ELF-1 (cell line): ENCODE results near the gene ATG10.
"Not testable (repeated sequence)": the region's sequence is repeated elsewhere in the genome, so short reads cannot be mapped to it uniquely, and the experiment has no call there.

ENCODE experiments used
- DNase-seq: peaks from one replicate; pipeline ENCODE4 v3.0.0-alpha.2; 2016; ENCODE audit warnings: low read depth, low spot score

ATG10 gene

GRCh38 chr5:81982172-81982685, 10.4 kb downstream of the ATG10 start:
- DNase-seq = peak; percentile 14

- not testable (repeated sequence) for DNase-seq
These were observed 11.3 kb downstream of the ATG10 start for GRCh38 chr5:81983148-81983547.

GRCh38 chr5:81983563-81983962, 11.7 kb downstream of the ATG10 start:
- not testable (repeated sequence) for DNase-seq

DNA sequence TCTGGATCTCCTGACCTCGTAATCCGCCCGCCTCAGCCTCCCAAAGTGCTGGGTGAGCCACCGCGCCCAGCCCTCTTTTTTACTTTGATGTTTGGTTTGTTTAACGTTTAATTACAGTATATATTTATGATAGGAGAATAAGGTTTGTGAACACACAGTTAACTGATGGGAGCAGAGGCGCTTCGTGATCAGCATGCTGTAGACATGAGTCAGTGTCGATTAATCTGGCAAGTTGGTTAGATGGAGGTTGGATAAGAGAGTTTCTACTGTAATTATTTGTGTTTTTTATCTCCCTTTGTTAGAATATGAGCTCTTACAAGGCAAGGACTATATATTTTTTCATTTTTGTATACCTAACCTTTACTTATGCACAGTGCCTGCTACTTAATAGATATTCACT, 14.3 kb downstream of the ATG10 start:
- no peak for DNase-seq

- DNase-seq = no peak
These were observed 17.4 kb downstream of the ATG10 start for GRCh38 chr5:81989204-81989603.

DNA sequence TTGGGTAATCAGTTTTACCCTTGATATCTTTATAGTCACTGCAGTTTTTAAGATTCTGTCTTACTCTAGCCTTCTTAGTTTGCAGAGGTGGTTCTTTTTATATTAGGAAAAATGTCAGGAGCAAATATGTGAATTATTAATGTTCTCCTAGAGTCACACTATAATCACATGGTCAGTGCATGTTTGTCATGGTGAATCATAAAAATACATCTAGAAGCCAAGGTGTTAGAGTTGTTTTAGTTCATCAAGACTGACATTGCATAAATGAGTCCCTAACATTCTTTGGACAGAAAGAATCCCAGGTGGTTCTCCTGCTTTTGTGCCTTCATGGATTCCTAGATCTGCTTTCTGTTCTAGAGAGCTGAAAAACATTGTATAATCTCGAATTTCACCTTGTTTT, 22.9 kb downstream of the ATG10 start:
- no peak for DNase-seq

DNA sequence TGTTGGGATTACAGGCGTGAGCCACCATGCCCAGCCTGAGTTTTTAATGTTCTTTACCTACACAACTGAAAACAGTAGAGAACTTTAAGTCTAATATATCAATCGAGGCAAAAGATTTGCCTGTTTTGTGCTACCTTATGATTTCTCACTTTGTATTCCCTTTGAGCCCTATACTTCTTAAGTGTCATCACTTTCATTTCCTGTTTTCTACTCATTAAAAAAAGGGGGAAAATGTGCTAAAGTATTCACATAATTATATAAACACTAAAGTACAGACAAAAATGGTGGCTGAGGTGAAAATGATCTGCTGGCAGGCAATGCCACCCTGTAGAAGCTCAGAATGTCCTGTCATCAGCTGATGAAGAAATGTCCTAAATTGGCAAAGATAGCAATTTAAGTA, 23.6 kb downstream of the ATG10 start:
- DNase-seq = no peak

GRCh38 chr5:82004511-82004910, 32.7 kb downstream of the ATG10 start:
- DNase-seq = no peak

DNA sequence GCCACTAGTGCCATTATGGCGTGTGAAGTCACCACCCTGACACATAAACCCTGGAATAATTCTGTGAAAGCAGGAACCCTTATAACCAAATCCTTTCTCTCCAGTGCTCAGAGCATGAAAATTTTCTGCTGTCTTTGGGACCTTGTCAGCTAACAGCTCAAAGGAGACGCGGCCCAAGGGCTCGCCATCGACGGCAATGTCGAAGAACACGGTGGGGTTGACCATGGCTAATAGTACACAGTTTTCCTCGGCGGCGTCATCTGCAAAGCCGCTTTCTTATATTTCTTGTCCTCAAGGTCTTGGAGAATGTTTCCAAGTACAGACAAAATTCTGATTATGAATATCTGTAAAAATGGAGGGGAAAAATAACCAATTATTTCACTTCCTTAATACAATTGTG, 38.0 kb downstream of the ATG10 start:
- not testable (repeated sequence) for DNase-seq

DNA sequence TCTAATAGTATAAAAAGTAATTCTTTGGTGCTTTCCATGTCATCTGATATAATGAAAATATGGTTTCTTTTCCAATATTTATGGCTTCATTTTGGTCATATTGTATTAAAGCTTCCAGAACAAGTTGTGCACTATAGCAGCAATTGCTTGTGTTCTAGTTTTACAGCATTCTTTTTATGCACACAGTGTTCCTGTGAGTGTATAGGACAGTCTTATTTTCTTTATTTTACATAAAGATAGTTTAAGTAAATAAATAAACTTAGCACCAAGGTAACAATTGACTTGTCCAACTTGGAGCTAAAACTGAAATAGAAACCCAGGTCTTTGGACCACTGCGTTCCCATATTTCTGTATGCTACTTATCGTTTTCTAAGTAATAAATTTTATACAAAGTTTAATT, 38.9 kb downstream of the ATG10 start:
- DNase-seq = no peak

- DNase-seq = no peak
These were observed 39.9 kb downstream of the ATG10 start for GRCh38 chr5:82011761-82012160.

- not testable (repeated sequence) for DNase-seq
These were observed 42.8 kb downstream of the ATG10 start for GRCh38 chr5:82014644-82015043.

GRCh38 chr5:82018462-82018861, 46.6 kb downstream of the ATG10 start:
- DNase-seq = peak; percentile 29

GRCh38 chr5:82019342-82020138, 47.7 kb downstream of the ATG10 start:
- DNase-seq = peak; percentile 15

GRCh38 chr5:82022499-82022898, 50.7 kb downstream of the ATG10 start:
- DNase-seq = no peak

DNA sequence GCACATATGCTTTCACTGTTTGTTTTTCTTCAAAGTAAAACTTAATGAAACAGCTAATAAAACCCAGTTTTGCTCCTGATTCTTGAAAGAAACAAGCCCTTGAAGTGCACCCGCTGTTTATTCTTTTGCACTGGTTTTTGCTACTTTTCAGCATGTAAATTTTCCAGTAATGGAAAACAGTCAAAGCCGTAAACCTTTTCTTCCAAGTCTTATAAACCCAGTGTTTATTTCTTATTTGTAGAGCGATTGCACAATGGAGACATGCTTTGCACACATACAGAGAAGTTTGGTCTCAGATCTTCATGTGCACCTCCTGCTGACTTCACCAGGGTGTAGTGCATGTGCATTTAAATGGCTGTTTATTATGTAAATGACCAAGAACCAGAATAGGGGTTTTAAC, 51.8 kb downstream of the ATG10 start:
- no peak for DNase-seq

DNA sequence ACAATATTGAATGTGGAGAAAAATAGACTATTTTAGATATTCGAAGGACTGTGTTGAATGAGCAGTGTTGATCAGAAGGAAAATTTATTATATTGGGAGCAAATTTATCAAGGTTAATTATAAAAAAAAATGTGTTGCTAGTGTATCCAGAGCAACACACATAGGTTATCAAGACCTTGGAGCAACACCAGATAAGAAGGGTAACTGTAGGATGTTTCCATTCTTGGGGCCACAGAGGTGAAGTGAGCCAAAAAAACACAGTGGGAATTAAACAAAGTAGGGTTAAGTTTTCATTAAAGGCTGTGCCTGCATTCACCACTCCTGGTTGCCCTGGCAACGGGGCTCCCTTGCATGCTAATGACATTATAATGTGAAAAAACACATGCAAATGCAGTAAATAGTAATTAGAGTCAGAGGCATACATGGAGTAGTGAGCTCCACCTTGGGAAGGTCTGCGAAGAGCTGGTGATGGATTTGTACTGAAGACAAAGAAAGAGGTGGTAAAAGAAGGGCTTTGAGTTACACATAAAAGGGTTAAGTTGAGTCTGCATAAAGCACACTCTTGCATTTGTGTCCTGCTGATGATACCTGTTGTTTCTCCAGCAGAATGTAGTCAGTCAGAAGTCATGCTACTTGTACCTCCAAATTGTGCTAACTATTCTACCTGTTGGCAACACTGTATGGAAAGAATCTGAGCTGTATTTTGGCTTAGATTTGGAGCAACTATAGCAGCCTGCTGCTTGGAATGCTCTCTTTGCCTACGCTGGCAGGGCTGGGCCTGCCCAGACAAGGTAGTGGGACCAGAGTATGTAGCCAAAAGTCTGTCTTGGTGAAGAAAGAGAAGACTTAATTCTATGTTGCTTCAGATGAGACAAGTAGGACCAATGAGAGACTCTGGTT, 59.6 kb downstream of the ATG10 start:
- DNase-seq = no peak

GRCh38 chr5:82042894-82043293, 71.1 kb downstream of the ATG10 start:
- not testable (repeated sequence) for DNase-seq

GRCh38 chr5:82044010-82044409, 72.2 kb downstream of the ATG10 start:
- DNase-seq = no peak

DNA sequence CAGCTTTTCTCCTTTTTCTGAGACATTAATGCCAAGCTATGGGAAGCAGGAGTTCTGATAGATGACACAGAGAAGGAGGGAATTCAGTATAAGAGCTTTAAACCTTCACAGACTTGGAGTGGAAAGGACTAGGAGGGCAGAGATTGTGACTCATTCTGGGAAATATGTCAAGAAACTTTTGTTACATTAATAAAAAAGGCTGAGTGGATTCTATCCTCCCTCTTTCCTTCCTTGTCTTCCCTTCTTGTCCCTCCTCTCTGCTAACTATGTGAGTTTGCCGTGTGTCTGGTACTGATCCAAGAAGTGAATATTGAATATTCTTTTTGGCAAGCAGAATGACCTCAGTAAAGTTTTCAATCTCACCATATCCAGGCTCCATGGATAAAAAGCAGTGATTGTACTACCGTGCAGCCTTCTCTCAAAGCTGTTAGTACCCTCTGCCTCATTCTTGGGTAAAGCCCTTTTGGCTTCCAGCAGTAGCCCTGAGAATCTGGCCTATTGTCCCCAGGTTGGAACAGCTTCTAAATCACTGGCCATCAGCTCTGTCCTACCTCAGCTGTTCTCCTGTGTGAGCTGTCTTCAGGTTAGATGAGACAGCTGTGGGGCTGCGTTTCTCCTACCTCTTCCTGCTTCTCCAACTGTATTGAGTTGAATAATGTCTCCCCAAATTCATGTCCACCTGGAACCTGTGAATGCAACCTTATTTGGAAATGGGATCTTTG, 73.9 kb downstream of the ATG10 start:
- no peak for DNase-seq

- DNase-seq = no peak
These were observed 74.4 kb downstream of the ATG10 start for GRCh38 chr5:82046276-82046647.

- DNase-seq = no peak
These were observed 79.1 kb downstream of the ATG10 start for GRCh38 chr5:82050955-82051354.
